ENCODE measurements around the gene ADAM22.

ADAM22 gene

DNA sequence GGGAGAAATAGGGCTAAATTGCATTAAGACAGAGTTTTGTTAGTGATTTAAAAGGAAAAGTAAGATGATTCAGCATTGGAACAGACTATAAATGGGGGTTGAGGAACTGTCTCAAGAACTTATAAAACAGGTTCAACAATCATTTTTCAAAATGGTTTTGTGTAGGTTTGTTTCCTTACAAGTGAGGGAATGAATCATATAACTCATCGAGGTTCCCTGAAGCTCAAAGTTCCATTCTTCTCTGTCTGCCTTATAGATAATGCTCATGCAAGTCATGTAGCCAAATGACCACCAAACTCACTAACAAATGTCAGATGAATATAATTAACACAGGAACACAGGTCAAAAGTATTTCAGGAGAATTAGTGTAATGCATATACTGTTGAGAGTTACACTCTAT lies 27.7 kb downstream of the ADAM22 start:
- DNase-seq (ENCODE audit: low spot score), result no peak

GRCh38 chr7:87966271-87966670 lies 32.2 kb downstream of the ADAM22 start:
- DNase-seq (ENCODE audit: low spot score), result no peak

- DNase-seq (ENCODE audit: low spot score), result no peak
Measured at GRCh38 chr7:87968021-87968420, 34.0 kb downstream of the ADAM22 start.

DNA sequence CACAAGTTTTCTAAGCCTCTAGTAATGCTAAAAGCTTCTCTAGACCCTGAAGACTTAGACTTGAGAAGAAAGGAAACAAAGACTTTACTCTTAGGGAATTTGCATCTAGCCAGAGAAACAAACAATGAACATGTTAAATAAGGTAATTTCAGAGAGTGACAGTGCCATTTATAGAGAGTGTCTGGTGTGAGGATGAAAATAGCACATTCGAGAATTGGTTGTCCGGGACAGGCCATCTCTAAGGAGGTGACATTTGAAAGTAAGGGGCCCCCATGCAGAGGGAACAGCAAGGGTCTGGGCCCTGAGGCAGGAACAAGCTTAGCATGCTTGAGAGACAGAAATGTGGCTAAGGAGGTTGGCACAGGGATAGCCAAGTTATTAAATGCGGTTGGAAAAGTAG lies 48.1 kb downstream of the ADAM22 start:
- DNase-seq (ENCODE audit: low spot score), result no peak

- DNase-seq (ENCODE audit: low spot score), result no peak
Measured at GRCh38 chr7:87984088-87984487, 50.0 kb downstream of the ADAM22 start.

DNA sequence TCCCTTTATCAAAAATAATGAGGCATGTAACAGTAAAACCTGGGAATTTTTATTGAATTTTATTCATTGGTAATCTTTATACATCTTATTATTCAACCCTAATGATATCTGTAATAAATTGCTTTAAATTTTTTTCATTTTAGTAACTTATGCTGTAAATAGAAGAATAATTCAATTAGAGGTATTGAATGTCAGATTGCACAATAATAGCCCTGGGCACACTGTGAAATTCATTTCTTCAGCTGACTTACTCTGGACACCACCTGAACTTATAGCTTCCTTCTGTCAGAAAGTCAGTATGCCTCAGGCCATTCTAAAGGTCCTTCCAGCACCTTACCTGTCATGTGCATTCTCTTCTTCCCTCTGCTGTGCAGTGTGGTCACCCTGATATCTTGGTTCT lies 59.2 kb downstream of the ADAM22 start:
- no peak for DNase-seq (ENCODE audit: low spot score)

DNA sequence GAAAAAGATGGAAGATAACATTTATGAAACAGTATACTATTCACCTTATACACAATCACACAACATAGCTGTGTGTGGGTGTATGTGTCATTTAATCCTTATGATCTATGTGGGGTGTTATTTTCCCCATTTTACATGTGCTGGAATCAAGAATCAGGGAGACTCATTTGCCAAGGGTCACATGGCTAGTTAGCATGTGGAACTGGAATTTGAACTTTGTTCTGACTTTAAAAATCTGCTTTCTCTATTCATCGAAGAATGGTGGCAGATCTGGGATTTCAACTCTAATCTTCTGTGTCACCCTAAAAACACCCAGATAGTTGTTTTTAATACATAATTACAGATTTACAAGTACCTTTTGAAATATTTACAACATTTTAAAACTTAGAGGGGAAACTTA lies 65.2 kb downstream of the ADAM22 start:
- DNase-seq (ENCODE audit: low spot score), result no peak

DNA sequence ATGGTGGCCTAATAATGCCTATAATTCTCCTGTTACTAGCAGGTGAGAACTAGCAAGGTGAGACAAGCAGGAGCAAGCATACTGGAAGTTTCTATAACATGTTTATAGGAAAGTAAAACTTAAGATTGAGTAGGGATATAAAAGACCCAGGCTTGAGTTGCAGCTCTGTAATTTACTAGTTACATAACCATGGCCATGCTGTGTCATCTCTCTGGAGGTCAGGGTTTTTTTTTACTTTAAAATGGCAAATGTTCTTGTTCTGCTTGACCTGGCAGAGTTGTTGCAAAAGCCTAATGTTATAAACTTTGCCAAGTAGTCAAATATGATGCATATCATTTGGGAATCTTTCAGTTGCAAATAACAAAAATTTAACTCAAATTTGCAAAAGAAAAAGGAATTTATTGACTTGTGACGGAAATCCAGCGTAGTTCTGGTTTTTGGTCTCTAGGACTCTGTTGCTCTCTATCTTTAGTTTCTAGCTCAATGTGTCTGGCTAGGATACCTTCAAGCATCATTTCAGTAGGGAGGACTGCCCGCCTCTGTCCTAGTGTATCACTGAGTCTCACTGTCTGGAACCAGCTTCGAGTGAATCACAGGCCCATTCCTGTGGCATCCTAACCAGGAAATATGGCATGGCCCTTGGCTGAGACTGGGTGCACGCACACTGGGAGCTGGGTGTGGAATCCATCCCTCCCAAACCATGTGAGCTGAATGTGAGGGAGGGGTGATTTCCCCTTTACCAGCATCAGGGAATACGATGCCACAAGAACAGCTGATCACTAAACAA lies 67.9 kb downstream of the ADAM22 start:
- DNase-seq (ENCODE audit: low spot score), result peak; percentile 9

DNA sequence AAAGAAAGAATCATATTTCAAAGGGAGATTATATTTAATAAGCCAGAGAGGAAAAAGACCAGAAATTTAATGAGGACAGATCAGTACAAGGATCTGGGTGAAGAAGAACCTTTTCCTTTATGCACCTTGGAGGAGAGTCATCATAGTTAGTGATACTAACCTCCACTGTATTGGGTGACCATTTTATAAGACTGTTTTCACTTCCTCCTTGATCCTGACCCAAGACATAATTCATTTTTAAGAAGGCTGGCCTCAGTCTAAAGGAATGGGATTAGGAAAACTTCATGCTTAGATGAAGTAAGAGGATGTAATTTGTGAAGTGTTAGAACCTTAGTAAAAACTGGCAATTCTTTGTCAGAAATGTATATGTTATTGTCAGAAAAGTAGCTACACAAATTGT lies 68.6 kb downstream of the ADAM22 start:
- DNase-seq (ENCODE audit: low spot score), result no peak

DNA sequence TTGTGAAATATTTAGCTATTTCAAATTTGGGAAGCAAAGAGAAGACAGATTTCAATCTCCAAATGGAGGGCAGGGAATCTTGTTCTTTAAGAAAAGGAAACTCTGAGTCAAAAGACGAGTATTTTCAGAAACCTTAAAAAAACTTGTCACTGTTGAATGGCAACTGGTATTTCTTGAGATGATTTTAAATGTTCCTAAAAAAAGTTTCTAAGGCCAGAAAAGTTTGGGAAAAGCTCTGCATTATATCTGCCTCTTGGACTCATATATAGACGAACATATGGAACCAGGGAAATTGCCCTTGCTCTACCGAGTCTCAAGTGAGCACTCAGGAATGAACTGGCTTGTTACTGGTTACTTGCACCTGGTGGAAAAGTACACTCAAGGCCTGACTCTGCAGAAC lies 69.5 kb downstream of the ADAM22 start:
- DNase-seq (ENCODE audit: low spot score), result no peak

GRCh38 chr7:88005191-88005590 lies 71.1 kb downstream of the ADAM22 start:
- DNase-seq (ENCODE audit: low spot score), result no peak

- DNase-seq (ENCODE audit: low spot score), result no peak
Measured at GRCh38 chr7:88009651-88010050, 75.6 kb downstream of the ADAM22 start.

DNA sequence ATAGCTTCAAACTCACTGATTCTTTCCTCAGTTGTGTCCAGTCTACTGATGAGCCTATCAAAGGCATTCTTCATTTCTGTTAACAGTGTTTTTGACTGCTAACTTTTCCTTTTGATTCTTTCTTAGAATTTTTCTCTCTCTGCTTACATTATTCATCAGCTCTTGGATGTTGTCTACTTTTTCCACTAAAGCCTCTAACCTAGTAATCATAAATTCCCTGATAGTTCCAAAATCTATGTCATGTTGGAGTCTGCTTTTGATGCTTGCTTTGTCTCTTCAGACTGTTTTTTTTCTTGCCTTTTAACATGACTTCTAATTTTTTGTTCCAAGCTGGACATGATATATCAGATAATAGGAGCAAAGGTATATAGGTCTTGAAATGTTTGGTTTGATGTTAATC lies 78.0 kb downstream of the ADAM22 start:
- no peak for DNase-seq (ENCODE audit: low spot score)

DNA sequence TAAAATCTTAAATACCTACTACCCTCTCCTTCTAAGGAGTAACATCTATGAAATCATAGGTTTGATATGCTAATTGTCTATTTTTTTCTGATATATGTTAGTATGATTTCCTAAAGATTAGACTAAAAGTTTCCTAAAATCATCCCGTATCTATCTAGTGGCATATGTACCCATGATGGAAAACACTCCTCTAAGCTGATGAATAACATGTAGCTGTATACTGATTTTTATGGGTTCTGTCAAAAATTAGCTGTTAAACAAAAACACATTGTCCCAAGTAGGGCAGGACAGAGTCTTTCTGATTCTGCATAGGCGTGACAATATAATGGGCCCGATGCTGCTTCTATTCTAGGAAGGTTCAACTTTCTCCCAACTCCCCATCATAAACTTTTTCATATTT lies 79.9 kb downstream of the ADAM22 start:
- DNase-seq (ENCODE audit: low spot score), result no peak

- no peak for DNase-seq (ENCODE audit: low spot score)
Measured at GRCh38 chr7:88014581-88014980, 80.5 kb downstream of the ADAM22 start.

- no peak for DNase-seq (ENCODE audit: low spot score)
Measured at GRCh38 chr7:88015309-88015708, 81.3 kb downstream of the ADAM22 start.

- no peak for DNase-seq (ENCODE audit: low spot score)
Measured at GRCh38 chr7:88018501-88018900, 84.5 kb downstream of the ADAM22 start.

DNA sequence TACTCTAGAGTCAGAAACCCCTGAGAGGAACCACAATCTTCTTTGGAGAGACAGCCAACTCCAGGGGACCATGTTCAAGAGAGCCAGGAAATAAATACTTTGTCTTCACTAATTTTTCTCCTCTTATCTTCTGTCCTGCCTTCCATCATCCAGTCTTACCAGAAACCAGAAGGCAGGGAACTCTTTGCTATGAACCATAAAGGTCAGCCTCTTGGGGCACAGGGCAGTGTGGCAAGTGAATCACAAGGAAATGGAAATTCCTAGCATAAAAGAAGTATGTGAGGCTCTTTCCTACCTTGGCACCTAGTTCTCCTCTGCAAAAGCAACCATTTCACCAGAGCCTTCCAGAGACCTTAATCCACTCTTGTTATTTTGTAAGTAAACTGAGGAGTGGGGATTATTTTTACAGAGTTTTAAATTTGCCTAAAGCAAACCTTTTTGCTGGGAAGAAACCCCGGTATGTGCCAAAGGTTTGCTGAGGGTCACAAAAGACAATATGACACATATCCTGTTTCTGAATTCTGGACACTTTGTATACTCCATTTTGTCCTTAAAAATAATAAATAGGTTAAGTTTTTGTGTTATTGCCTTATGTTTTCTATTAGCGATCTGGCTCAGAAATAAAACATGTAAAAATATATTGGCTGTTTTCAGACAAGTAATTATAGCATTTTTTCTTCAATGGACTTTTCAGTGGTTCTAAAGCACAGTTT lies 87.1 kb downstream of the ADAM22 start:
- no peak for DNase-seq (ENCODE audit: low spot score)

GRCh38 chr7:88027724-88028123 lies 93.7 kb downstream of the ADAM22 start:
- DNase-seq (ENCODE audit: low spot score), result no peak

- DNase-seq (ENCODE audit: low spot score), result no peak
Measured at GRCh38 chr7:88034083-88034695, 100.1 kb downstream of the ADAM22 start.

GRCh38 chr7:88037050-88037449 lies 103.0 kb downstream of the ADAM22 start:
- DNase-seq (ENCODE audit: low spot score), result no peak

GRCh38 chr7:88040694-88041093 lies 106.6 kb downstream of the ADAM22 start:
- DNase-seq (ENCODE audit: low spot score), result no peak

DNA sequence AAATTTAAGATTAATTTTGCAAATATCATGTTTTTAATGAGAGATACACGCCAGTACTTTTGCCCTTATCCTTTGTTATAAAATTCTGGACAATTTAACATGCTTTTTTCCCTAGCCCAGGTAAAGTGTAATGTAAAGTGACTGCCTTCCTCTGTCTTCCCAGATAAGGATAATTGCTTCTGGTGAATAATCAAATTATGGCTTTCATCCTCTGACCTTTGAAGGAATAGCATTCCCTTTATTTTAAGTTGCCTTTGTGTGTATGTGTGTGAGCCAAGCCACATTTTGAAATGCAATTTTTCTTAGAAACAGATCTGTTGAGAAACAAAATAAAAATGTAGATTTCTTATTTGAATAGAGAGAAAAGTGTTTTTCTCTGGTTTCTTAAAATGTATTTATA lies 107.5 kb downstream of the ADAM22 start:
- no peak for DNase-seq (ENCODE audit: low spot score)
